Neural cell (in vitro differentiated cells): ENCODE data around the gene PIK3R6. TPM values are rescaled to one million over a fixed set of nuclear protein-coding genes. Genes with fewer than 3 reads are reported as not detected.

Experiments used
- H2AFZ ChIP-seq: fragments of 200-600, 300-800 bp; sonication (generic), shearing (Covaris generic); 2 replicates; pipeline ENCODE4 v1.6.0; 2014; ENCODE audit warnings: low read depth, mild to moderate bottlenecking, antibody characterized with exemption, low read length, moderate library complexity
- H3F3A ChIP-seq: fragments of 200-600 bp; shearing (Covaris generic); 2 replicates; pipeline ENCODE4 v1.6.1; 2016; ENCODE audit warnings: mild to moderate bottlenecking, moderate library complexity, mixed read lengths, antibody characterized with exemption, low read length; ENCODE audit not compliant: insufficient read depth, poor library complexity, severe bottlenecking
- H3K27ac ChIP-seq: fragments of 200-600, 300-800 bp; sonication (generic), shearing (Covaris generic); 2 replicates; pipeline ENCODE4 v1.5.1; 2014; ENCODE audit warnings: mild to moderate bottlenecking, low read length, moderate library complexity
- H3K27me3 ChIP-seq: fragments of 300-800, 200-600 bp; sonication (generic), shearing (Covaris generic); 2 replicates; pipeline ENCODE4 v1.6.0; 2014; ENCODE audit warnings: mild to moderate bottlenecking, low read depth, low read length, moderate library complexity; ENCODE audit not compliant: insufficient read depth
- H3K36me3 ChIP-seq: fragments of 300-800, 200-600 bp; sonication (generic), shearing (Covaris generic); 2 replicates; pipeline ENCODE4 v1.5.1; 2014; ENCODE audit warnings: mild to moderate bottlenecking, antibody characterized with exemption, low read length, moderate library complexity; ENCODE audit not compliant: insufficient read depth
- H3K4me2 ChIP-seq: fragments of 300-800, 200-600 bp; sonication (generic), shearing (Covaris generic); 2 replicates; pipeline ENCODE4 v1.6.0; 2014; ENCODE audit warnings: mild to moderate bottlenecking, low read length
- H3K4me3 ChIP-seq: fragments of 300-800, 200-600 bp; sonication (generic), shearing (Covaris generic); 2 replicates; pipeline ENCODE4 v1.5.1; 2014; ENCODE audit warnings: mild to moderate bottlenecking, low read length, moderate library complexity
- H3K79me2 ChIP-seq: fragments of 200-600 bp; shearing (Covaris generic); replicated peaks from 2 replicates; pipeline ENCODE4 v1.6.0; 2014; ENCODE audit warnings: mild to moderate bottlenecking, low read length, moderate library complexity; ENCODE audit not compliant: insufficient read depth
- H3K9ac ChIP-seq: fragments of 300-800, 200-600 bp; sonication (generic), shearing (Covaris generic); 2 replicates; pipeline ENCODE4 v1.6.1; 2016; ENCODE audit warnings: mild to moderate bottlenecking, low read length, mixed read lengths
- H3K9me2 ChIP-seq: fragments of 200-600 bp; shearing (Covaris generic); 2 replicates; pipeline ENCODE4 v1.6.1; 2016; ENCODE audit warnings: mild to moderate bottlenecking, low read length, mixed read lengths; ENCODE audit not compliant: insufficient read depth
- H3K9me3 ChIP-seq: fragments of 200-600, 300-800 bp; sonication (generic), shearing (Covaris generic); 2 replicates; pipeline ENCODE4 v1.6.1; 2016; ENCODE audit warnings: mild to moderate bottlenecking, mixed run types, low read length, moderate library complexity, mixed read lengths
- H4K20me1 ChIP-seq: fragments of 200-600 bp; shearing (Covaris generic); 2 replicates; pipeline ENCODE4 v1.6.1; 2016; ENCODE audit warnings: mild to moderate bottlenecking, mixed run types; ENCODE audit not compliant: insufficient read depth
- EP300 ChIP-seq: fragments of 450-650 bp; conservative IDR thresholded peaks from 2 replicates; pipeline ENCODE4 v1.6.1; 2014; ENCODE audit warnings: antibody characterized with exemption, mild to moderate bottlenecking, moderate library complexity; ENCODE audit not compliant: poor library complexity, severe bottlenecking
- EZH2 ChIP-seq: fragments of 200-600, 300-800 bp; shearing (Covaris generic), sonication (generic); IDR thresholded peaks from 2 replicates; pipeline ENCODE4 v1.6.1; 2014; ENCODE audit warnings: antibody characterized with exemption, low read length, borderline replicate concordance, mild to moderate bottlenecking; ENCODE audit not compliant: insufficient read depth, poor library complexity, severe bottlenecking
- MXI1 ChIP-seq: fragments of 450-650 bp; conservative IDR thresholded peaks from 2 replicates; pipeline ENCODE4 v1.6.1; 2014; ENCODE audit warnings: antibody characterized with exemption, mild to moderate bottlenecking; ENCODE audit not compliant: poor library complexity, severe bottlenecking
- POLR2AphosphoS5 ChIP-seq: IDR thresholded peaks from 2 replicates; pipeline ENCODE4 v1.6.1; 2012
- RAD21 ChIP-seq: fragments of 450-650 bp; conservative IDR thresholded peaks from 2 replicates; pipeline ENCODE4 v1.6.1; 2014; ENCODE audit warnings: antibody characterized with exemption, mild to moderate bottlenecking, moderate library complexity
- SMC3 ChIP-seq: fragments of 450-650 bp; conservative IDR thresholded peaks from 2 replicates; pipeline ENCODE4 v1.6.1; 2014; ENCODE audit warnings: antibody characterized with exemption, mild to moderate bottlenecking, moderate library complexity; ENCODE audit not compliant: poor library complexity
- TAF1 ChIP-seq: IDR thresholded peaks from 2 replicates; pipeline ENCODE4 v1.6.1; 2012; ENCODE audit warnings: low read depth
- polyA plus RNA-seq: library from polyadenylated mRNA; depleted of rRNA; stranded (reverse); fragments of >200 nt; gene quantifications from 2 replicates; pipeline ENCODE4 v1.2.3, GENCODE V29; 2014
- TF ChIP-seq, protein P1 (sequence below): IDR thresholded peaks from 2 replicates; pipeline ENCODE4 v1.6.1; 2012; ENCODE audit warnings: borderline replicate concordance
- TF ChIP-seq, protein P2 (sequence below): fragments of 450-650 bp; IDR thresholded peaks from 2 replicates; pipeline ENCODE4 v1.5.1; 2014; ENCODE audit warnings: antibody characterized with exemption, mild to moderate bottlenecking, moderate library complexity; ENCODE audit not compliant: poor library complexity, severe bottlenecking

PIK3R6 gene
- polyA plus RNA-seq, 1 donor from 2014 or later = not detected

- no peaks in the 10 kb centered on the region for H3K36me3 ChIP-seq
- H4K20me1 ChIP-seq = no peaks in the 10 kb centered on the region
- no peaks in the 10 kb centered on the region for H3K9me2 ChIP-seq
- no peak overlapping the region for H3K4me2 ChIP-seq
- H3K9me3 ChIP-seq = peaks cover 11% of the 10 kb centered on the region
- no peaks in the 10 kb centered on the region for H3F3A ChIP-seq
- no peak overlapping the region for H3K27ac ChIP-seq
- H3K9ac ChIP-seq = no peak overlapping the region
- no peak overlapping the region for H3K4me3 ChIP-seq
- no peak for TF ChIP-seq EP300
- no peak for TF ChIP-seq POLR2AphosphoS5
- TF ChIP-seq, protein P1, sequence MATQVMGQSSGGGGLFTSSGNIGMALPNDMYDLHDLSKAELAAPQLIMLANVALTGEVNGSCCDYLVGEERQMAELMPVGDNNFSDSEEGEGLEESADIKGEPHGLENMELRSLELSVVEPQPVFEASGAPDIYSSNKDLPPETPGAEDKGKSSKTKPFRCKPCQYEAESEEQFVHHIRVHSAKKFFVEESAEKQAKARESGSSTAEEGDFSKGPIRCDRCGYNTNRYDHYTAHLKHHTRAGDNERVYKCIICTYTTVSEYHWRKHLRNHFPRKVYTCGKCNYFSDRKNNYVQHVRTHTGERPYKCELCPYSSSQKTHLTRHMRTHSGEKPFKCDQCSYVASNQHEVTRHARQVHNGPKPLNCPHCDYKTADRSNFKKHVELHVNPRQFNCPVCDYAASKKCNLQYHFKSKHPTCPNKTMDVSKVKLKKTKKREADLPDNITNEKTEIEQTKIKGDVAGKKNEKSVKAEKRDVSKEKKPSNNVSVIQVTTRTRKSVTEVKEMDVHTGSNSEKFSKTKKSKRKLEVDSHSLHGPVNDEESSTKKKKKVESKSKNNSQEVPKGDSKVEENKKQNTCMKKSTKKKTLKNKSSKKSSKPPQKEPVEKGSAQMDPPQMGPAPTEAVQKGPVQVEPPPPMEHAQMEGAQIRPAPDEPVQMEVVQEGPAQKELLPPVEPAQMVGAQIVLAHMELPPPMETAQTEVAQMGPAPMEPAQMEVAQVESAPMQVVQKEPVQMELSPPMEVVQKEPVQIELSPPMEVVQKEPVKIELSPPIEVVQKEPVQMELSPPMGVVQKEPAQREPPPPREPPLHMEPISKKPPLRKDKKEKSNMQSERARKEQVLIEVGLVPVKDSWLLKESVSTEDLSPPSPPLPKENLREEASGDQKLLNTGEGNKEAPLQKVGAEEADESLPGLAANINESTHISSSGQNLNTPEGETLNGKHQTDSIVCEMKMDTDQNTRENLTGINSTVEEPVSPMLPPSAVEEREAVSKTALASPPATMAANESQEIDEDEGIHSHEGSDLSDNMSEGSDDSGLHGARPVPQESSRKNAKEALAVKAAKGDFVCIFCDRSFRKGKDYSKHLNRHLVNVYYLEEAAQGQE = no peak
- no peak for TF ChIP-seq EZH2
- TF ChIP-seq TAF1 = no peak
- TF ChIP-seq, protein P2, sequence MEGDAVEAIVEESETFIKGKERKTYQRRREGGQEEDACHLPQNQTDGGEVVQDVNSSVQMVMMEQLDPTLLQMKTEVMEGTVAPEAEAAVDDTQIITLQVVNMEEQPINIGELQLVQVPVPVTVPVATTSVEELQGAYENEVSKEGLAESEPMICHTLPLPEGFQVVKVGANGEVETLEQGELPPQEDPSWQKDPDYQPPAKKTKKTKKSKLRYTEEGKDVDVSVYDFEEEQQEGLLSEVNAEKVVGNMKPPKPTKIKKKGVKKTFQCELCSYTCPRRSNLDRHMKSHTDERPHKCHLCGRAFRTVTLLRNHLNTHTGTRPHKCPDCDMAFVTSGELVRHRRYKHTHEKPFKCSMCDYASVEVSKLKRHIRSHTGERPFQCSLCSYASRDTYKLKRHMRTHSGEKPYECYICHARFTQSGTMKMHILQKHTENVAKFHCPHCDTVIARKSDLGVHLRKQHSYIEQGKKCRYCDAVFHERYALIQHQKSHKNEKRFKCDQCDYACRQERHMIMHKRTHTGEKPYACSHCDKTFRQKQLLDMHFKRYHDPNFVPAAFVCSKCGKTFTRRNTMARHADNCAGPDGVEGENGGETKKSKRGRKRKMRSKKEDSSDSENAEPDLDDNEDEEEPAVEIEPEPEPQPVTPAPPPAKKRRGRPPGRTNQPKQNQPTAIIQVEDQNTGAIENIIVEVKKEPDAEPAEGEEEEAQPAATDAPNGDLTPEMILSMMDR = no peak
- TF ChIP-seq MXI1 = no peak
- TF ChIP-seq RAD21 = no peak
- no peak for TF ChIP-seq SMC3
- no peaks in the 10 kb centered on the region for H3K79me2 ChIP-seq
- no peaks in the 10 kb centered on the region for H3K27me3 ChIP-seq
- H2AFZ ChIP-seq = no peak overlapping the region
Observed at GRCh38 chr17:8914554-8914953, 47.1 kb upstream of the PIK3R6 start.

- no peaks in the 10 kb centered on the region for H3K79me2 ChIP-seq
- no peaks in the 10 kb centered on the region for H3K36me3 ChIP-seq
Observed at GRCh38 chr17:8913879-8914278, 46.4 kb upstream of the PIK3R6 start.

More at GRCh38 chr17:8913879-8914278, 46.4 kb upstream of the PIK3R6 start:
- H3K9me2 ChIP-seq = no peaks in the 10 kb centered on the region
- no peaks in the 10 kb centered on the region for H3F3A ChIP-seq
- no peaks in the 10 kb centered on the region for H4K20me1 ChIP-seq
- H3K4me3 ChIP-seq = no peak overlapping the region
- H3K4me2 ChIP-seq = no peak overlapping the region
- TF ChIP-seq MXI1 (no peak), RAD21 (no peak), POLR2AphosphoS5 (no peak), SMC3 (no peak), EZH2 (no peak), EP300 (no peak), TAF1 (no peak)
- TF ChIP-seq, protein P1 = no peak
- TF ChIP-seq, protein P2 = no peak
- no peak overlapping the region for H3K9ac ChIP-seq
- no peak overlapping the region for H2AFZ ChIP-seq
- H3K27ac ChIP-seq = no peak overlapping the region
- H3K9me3 ChIP-seq = peaks cover 9% of the 10 kb centered on the region
- no peaks in the 10 kb centered on the region for H3K27me3 ChIP-seq
